Natural killer cell (primary cell): Measurements from ENCODE around the gene NAV2. TPM values are rescaled to one million over a fixed set of nuclear protein-coding genes. Genes with fewer than 3 reads are reported as not detected.

Source experiments
- ATAC-seq, 3 donors: fragments of 150-1000 bp in 2 of 3; fragments of 200-7000 bp in 1 of 3; cut with Tn5 transposase; 1 replicate in 1 of 3; 2 replicates in 2 of 3; pipeline ENCODE4 v1.10.0; 2021; ENCODE audit warnings: mild to moderate bottlenecking in 2 of 3, moderate library complexity in 2 of 3
- DNase-seq, 2 donors: peaks; one replicate each; pipeline versions ENCODE4 v3.0.0 to v3.0.0-alpha.2; 2013 to 2021; ENCODE audit warnings: mixed read lengths in 1 of 2
- H3K27ac ChIP-seq: one replicate; pipeline ENCODE4 v1.5.1; 2013; ENCODE audit warnings: mild to moderate bottlenecking, low read length
- H3K27me3 ChIP-seq: one replicate; pipeline ENCODE4 v1.6.1; 2013; ENCODE audit warnings: low read length; ENCODE audit not compliant: control insufficient read depth, insufficient read depth
- H3K36me3 ChIP-seq: one replicate; pipeline ENCODE4 v1.6.1; 2013; ENCODE audit warnings: low read length; ENCODE audit not compliant: control insufficient read depth, insufficient read depth
- H3K4me1 ChIP-seq: one replicate; pipeline ENCODE4 v1.6.1; 2013; ENCODE audit warnings: low read length; ENCODE audit not compliant: control insufficient read depth, insufficient read depth
- H3K4me3 ChIP-seq: one replicate; pipeline ENCODE4 v1.5.1; 2013; ENCODE audit warnings: low read length
- H3K9me3 ChIP-seq: one replicate; pipeline ENCODE4 v1.6.1; 2013; ENCODE audit warnings: low read length; ENCODE audit not compliant: control insufficient read depth, insufficient read depth
- H3K27ac Mint-ChIP-seq, 2 donors: one replicate each; pipeline ENCODE4 v1.8.0; 2022; ENCODE audit warnings: mild to moderate bottlenecking in 2 of 2, mixed read lengths in 2 of 2, moderate library complexity in 1 of 2
- H3K27me3 Mint-ChIP-seq, 2 donors: one replicate each; pipeline ENCODE4 v1.8.0; 2022; ENCODE audit warnings: low read depth in 2 of 2, mixed read lengths in 2 of 2
- H3K36me3 Mint-ChIP-seq: one replicate; pipeline ENCODE4 v1.8.0; 2022; ENCODE audit warnings: mixed read lengths
- H3K4me1 Mint-ChIP-seq, 2 donors: one replicate each; pipeline ENCODE4 v1.8.0; 2022; ENCODE audit warnings: mixed read lengths in 2 of 2
- H3K4me3 Mint-ChIP-seq: one replicate; pipeline ENCODE4 v1.8.0; 2022; ENCODE audit warnings: mild to moderate bottlenecking, moderate library complexity, mixed read lengths
- H3K9me3 Mint-ChIP-seq, 2 donors: one replicate each; pipeline ENCODE4 v1.8.0; 2022; ENCODE audit warnings: mixed read lengths in 2 of 2
- CTCF ChIP-seq: fragments of 200-600 bp; IDR thresholded peaks from one replicate; pipeline ENCODE4 v1.8.0; 2022; ENCODE audit warnings: antibody characterized with exemption
- WGBS: methylation state at CpG from one replicate; pipeline ENCODE4 v1.1.7; 2013; ENCODE audit warnings: missing lambda C conversion rate; ENCODE audit not compliant: insufficient coverage; 5-methylcytosine and 5-hydroxymethylcytosine counted together
- intact Hi-C: fragments of 100-400 bp; cut with micrococcal nuclease; formaldehyde crosslinking; loops from one replicate; pipeline ENCODE4 v1.14.2; 2022
- total RNA-seq, 4 donors: library from RNA; stranded (reverse); fragments of 120-200 nt in 1 of 4; gene quantifications; one replicate each; pipeline versions ENCODE4 v1.2.3 to v1.2.4, GENCODE V29; 2013 to 2022

The NAV2 gene
- total RNA-seq, 3 donors from 2014 or later (not counting 1 experiment from before 2014, with no cell fraction given) = 0.14 to 1.6 (median 0.43) TPM

DNA sequence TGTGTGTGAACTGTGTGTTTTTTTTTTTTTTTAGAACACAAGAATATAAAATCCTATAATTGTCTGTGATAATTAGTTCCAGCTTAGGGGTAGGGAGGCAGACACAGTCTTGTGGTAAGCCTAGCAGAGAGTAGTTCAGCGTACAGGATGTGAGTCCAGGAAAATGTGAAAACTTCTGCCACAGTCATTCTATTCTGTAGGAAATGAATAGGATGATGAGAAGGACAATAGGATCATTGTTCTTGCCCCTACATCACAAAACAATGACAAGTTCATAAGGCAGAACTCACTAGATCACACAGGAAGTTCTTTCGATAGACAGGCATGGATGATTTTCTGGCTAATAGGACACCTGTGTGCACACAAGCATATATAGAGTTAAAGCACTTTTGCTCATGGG lies 132.2 kb downstream of the NAV2 start:
- H3K36me3 ChIP-seq = no peaks in the 10 kb centered on the region
- H3K4me1 ChIP-seq = no peaks in the 10 kb centered on the region
- no peak overlapping the region for H3K27ac ChIP-seq
- no peak overlapping the region for H3K27ac Mint-ChIP-seq
- WGBS = 95% methylated on average over 2 of the region's 2 CpGs
- DNase-seq (no peak), ATAC-seq (no peak)
- H3K4me3 Mint-ChIP-seq = no peak overlapping the region
- no peak overlapping the region for H3K4me3 ChIP-seq
- TF ChIP-seq CTCF = no peak
- no peaks in the 10 kb centered on the region for H3K9me3 Mint-ChIP-seq
- H3K36me3 Mint-ChIP-seq = no peaks in the 10 kb centered on the region
- H3K9me3 ChIP-seq = no peaks in the 10 kb centered on the region
- H3K27me3 Mint-ChIP-seq = no peaks in the 10 kb centered on the region
- no peaks in the 10 kb centered on the region for H3K27me3 ChIP-seq
- no peaks in the 10 kb centered on the region for H3K4me1 Mint-ChIP-seq
- intact Hi-C loops = no loop called here

- no peak for TF ChIP-seq CTCF
- intact Hi-C loops = no loop called here
- Mint-ChIP-seq H3K27me3 (no peaks in the 10 kb centered on the region), H3K4me1 (no peaks in the 10 kb centered on the region), H3K4me3 (no peak overlapping the region), H3K36me3 (no peaks in the 10 kb centered on the region), H3K9me3 (no peaks in the 10 kb centered on the region), H3K27ac (no peak overlapping the region)
- Histone ChIP-seq H3K36me3 (no peaks in the 10 kb centered on the region), H3K4me1 (no peaks in the 10 kb centered on the region), H3K27ac (no peak overlapping the region), H3K9me3 (no peaks in the 10 kb centered on the region), H3K27me3 (no peaks in the 10 kb centered on the region), H3K4me3 (no peak overlapping the region)
- DNase-seq = no peak
- no peak for ATAC-seq
These were observed 133.0 kb downstream of the NAV2 start for GRCh38 chr11:19845626-19846025.

GRCh38 chr11:19846654-19847305 lies 134.1 kb downstream of the NAV2 start:
- Mint-ChIP-seq H3K27me3 (no peaks in the 10 kb centered on the region), H3K4me1 (no peaks in the 10 kb centered on the region), H3K4me3 (no peak overlapping the region), H3K9me3 (no peaks in the 10 kb centered on the region), H3K27ac (no peak overlapping the region), H3K36me3 (no peaks in the 10 kb centered on the region)
- Histone ChIP-seq H3K4me3 (no peak overlapping the region), H3K36me3 (no peaks in the 10 kb centered on the region), H3K27ac (no peak overlapping the region), H3K4me1 (no peaks in the 10 kb centered on the region), H3K27me3 (no peaks in the 10 kb centered on the region), H3K9me3 (no peaks in the 10 kb centered on the region)
- WGBS = 86% methylated on average over 6 of the region's 6 CpGs
- ATAC-seq = no peak
- no peak for TF ChIP-seq CTCF
- DNase-seq = no peak
- intact Hi-C loops = no loop called here

DNA sequence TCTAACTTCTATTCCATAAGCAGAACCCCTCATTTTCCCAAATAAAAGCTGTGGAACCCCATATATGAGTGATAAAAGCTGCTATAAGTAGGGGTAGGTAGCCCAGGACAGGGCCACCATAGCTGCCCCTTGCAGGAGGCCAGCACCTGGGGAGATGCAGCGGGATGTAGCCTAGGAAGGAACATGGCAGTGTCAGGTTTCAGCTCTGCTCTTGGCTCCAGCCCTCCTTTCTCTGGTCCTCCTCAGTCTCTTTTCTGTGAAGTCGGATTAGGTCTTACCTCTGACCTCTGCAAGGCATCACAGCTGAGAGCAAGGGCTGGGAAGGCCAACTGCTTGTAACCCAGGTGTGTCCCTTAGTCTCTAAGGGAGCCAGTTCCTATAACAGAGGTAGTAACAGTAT lies 135.6 kb downstream of the NAV2 start:
- Mint-ChIP-seq H3K9me3 (no peaks in the 10 kb centered on the region), H3K36me3 (no peaks in the 10 kb centered on the region), H3K27ac (no peak overlapping the region), H3K4me1 (no peaks in the 10 kb centered on the region), H3K4me3 (no peak overlapping the region), H3K27me3 (no peaks in the 10 kb centered on the region)
- intact Hi-C loops = no loop called here
- no peak for TF ChIP-seq CTCF
- Histone ChIP-seq H3K4me3 (no peak overlapping the region), H3K4me1 (no peaks in the 10 kb centered on the region), H3K27ac (no peak overlapping the region), H3K36me3 (no peaks in the 10 kb centered on the region), H3K27me3 (no peaks in the 10 kb centered on the region), H3K9me3 (no peaks in the 10 kb centered on the region)
- no peak for ATAC-seq
- DNase-seq = no peak
- 81% methylated on average over 2 of the region's 2 CpGs for WGBS
